ENCODE measurements around the gene TMEM229B. TPM values are rescaled to one million over a fixed set of nuclear protein-coding genes. Genes with fewer than 3 reads are reported as not detected.

The TMEM229B gene
- total RNA-seq, 2 experiments from 2014 or later: 9.9 to 10.0 TPM

DNA sequence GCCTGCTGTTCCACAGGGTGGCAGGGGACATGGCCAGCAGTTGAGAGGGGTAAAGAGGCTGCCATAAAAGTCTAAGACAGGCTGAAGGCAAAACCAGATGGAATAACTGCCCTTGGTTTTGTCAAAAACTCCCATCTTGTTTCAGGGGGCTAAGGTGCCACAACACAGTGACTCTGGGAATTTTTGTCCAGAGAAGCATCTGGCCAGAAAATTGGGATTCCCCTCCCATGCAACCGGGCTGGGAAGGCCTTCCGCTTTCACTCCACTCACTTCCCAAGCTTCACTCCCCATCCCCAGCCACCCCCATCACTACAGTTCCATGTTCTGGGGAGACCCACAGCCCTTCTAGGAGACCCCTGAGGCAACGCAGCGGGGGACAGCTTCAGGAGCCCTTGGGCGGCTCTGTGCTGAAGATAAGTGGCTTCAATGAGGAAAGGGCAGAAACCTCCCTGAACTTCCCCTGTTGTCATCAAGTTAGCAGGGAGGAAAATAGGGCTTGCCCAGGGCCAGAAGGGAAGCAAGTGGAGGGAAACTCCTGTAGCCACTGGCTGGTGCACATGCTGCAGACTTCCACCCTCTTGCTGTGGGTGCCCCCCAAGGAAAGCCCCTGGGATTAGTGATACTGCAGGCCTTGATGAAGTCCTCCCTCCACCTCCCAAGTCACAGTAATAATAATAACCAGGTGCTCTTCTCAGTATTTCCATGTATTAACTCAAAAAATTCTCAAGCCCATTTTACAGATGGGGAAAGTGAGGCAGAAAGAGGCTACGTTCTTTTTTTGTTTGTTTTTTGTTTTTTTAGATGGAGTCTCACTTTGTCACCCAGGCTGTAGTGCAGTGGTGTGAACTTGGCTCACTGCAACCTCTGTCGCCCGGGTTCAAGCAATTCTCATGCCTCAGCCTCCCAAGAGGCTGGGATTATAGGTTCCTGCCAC is 6.0 kb downstream of the TMEM229B start:
- no peak overlapping the region for H3K27ac Mint-ChIP-seq
- no peaks in the 10 kb centered on the region for H3K9me3 Mint-ChIP-seq (ENCODE audit: insufficient read depth)
- H3K36me3 Mint-ChIP-seq (ENCODE audit: low read depth): peaks cover 19% of the 10 kb centered on the region
- H3K4me1 Mint-ChIP-seq (ENCODE audit: low read depth): peaks cover 29% of the 10 kb centered on the region
- H3K4me3 Mint-ChIP-seq: no peak overlapping the region
- ATAC-seq: no peak
- DNase-seq: no peak
- no peaks in the 10 kb centered on the region for H3K27me3 Mint-ChIP-seq (ENCODE audit: low read depth)
- POLR2A ChIA-PET: no interaction called here
- CTCF ChIA-PET: interaction anchor here (2.8 kb wide), 1 partner anchor 16 kb away, joined by 8 read pairs; no protein-coding TSS in a partner anchor

DNA sequence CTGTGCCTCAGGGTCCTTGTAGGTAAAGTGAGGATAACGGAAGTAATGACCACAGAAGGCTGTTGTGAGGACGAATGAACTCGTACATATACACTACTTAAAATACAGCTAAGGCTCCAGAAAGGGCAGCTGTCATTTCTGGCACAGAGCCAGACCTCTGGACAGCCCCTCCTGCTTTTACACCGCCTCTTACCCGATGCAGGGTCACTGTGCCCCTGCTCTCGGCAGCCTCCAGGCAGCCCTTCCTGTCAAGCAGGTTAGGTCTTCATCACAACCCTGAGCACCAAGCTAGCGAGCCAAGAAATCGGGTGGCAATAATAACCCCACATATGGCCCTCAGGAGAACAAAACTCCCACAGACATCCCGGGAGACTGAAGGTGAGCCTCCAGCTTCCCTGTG is 8.5 kb downstream of the TMEM229B start:
- Mint-ChIP-seq H3K9me3 (ENCODE audit: insufficient read depth) (no peaks in the 10 kb centered on the region), H3K36me3 (ENCODE audit: low read depth) (peaks cover under 1% of the 10 kb centered on the region), H3K4me1 (ENCODE audit: low read depth) (peaks cover 12% of the 10 kb centered on the region), H3K27me3 (ENCODE audit: low read depth) (no peaks in the 10 kb centered on the region), H3K4me3 (no peak overlapping the region), H3K27ac (no peak overlapping the region)
- ChIA-PET POLR2A (no interaction called here), CTCF (interaction anchor here (2.8 kb wide), 1 partner anchor 13 kb away, joined by 8 read pairs; no protein-coding TSS in a partner anchor)
- ATAC-seq (no peak), DNase-seq (no peak)

DNA sequence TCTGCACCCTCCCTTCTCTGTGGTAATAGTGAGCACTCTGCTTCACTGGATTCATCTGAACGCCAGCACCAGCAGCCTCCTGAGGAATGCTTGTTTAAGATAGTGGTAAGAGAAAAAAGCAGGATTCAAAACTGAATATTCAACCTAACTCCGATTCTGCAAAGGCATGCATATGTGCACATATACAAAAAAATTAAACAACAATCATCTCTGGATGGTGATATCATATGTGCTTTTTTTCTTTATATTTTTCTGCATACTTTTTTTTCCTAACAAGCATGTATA is 9.8 kb downstream of the TMEM229B start:
- H3K27ac Mint-ChIP-seq: no peak overlapping the region
- H3K36me3 Mint-ChIP-seq (ENCODE audit: low read depth): no peaks in the 10 kb centered on the region
- no peak for ATAC-seq
- DNase-seq: no peak
- peaks cover 12% of the 10 kb centered on the region for H3K4me1 Mint-ChIP-seq (ENCODE audit: low read depth)
- POLR2A ChIA-PET: no interaction called here
- H3K27me3 Mint-ChIP-seq (ENCODE audit: low read depth): no peaks in the 10 kb centered on the region
- H3K4me3 Mint-ChIP-seq: no peak overlapping the region
- no peaks in the 10 kb centered on the region for H3K9me3 Mint-ChIP-seq (ENCODE audit: insufficient read depth)
- CTCF ChIA-PET: no interaction called here

DNA sequence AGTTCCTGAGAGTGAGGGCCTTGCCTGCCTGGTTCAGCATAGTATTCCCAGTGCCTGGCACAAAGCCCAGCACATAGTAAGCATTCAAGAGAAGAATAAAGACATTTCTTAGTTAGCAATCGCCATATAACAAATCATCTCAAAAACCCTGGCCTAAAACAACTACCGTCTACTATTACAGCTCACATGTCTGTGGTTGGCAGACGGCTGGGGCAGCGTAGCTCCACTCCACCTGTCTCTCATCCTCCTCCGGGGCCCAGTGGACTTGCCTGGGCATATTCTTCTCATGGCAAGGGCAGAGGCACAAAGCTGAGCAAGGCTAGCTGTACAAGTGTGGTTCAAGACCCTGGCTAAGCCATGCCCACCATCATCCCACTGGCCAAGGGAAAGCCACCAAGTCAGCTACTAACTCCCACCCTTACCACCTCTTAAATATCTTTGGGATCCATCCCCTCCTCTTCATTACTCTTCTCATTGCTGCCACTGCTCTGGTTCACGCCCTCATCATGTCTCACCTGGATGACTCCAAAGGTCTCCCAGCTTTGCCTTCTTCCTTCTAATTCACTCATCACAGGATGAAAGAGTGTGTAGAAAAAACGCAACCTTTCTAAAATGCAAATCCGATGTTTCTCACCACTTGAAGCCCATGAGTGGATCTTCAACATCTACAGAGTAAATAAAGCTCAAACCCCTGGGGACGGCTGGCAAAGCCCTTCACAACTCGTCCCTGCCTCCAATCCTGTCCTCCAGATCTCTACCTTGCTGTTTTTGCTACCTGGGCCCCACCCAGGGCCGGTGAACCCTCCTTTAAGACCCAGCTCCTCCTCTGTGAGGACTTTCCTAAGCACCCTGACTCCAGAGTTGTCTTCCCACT is 10.4 kb downstream of the TMEM229B start:
- Mint-ChIP-seq H3K4me3 (no peak overlapping the region), H3K4me1 (ENCODE audit: low read depth) (peaks cover 9% of the 10 kb centered on the region), H3K9me3 (ENCODE audit: insufficient read depth) (no peaks in the 10 kb centered on the region), H3K27ac (peak overlapping the region; percentile 2), H3K36me3 (ENCODE audit: low read depth) (no peaks in the 10 kb centered on the region), H3K27me3 (ENCODE audit: low read depth) (no peaks in the 10 kb centered on the region)
- CTCF ChIA-PET: no interaction called here
- DNase-seq (no peak), ATAC-seq (no peak)
- POLR2A ChIA-PET: no interaction called here

DNA sequence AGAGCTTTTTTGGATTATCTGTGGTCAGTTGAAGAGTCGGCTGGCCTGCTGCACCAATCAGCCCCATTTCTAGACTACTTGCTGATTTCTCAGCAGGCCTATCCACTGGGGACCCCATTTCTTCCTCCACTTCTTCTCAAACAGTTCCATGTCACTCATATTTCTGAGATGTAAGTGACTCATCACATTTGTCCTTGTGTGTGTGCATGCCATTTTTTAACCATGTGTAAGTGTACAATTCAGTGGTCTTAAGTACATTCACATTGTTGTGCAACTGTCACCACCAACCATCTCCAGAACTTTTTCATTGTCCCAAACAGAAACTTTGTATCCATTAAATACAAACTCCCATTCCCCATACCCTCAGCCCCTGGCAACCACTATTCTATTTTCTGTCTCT is 14.2 kb downstream of the TMEM229B start:
- Mint-ChIP-seq H3K4me3 (no peak overlapping the region), H3K27ac (no peak overlapping the region), H3K36me3 (ENCODE audit: low read depth) (no peaks in the 10 kb centered on the region), H3K9me3 (ENCODE audit: insufficient read depth) (no peaks in the 10 kb centered on the region), H3K27me3 (ENCODE audit: low read depth) (no peaks in the 10 kb centered on the region), H3K4me1 (ENCODE audit: low read depth) (peaks cover 4% of the 10 kb centered on the region)
- ATAC-seq (no peak), DNase-seq (no peak)
- CTCF ChIA-PET: no interaction called here
- POLR2A ChIA-PET: no interaction called here

DNA sequence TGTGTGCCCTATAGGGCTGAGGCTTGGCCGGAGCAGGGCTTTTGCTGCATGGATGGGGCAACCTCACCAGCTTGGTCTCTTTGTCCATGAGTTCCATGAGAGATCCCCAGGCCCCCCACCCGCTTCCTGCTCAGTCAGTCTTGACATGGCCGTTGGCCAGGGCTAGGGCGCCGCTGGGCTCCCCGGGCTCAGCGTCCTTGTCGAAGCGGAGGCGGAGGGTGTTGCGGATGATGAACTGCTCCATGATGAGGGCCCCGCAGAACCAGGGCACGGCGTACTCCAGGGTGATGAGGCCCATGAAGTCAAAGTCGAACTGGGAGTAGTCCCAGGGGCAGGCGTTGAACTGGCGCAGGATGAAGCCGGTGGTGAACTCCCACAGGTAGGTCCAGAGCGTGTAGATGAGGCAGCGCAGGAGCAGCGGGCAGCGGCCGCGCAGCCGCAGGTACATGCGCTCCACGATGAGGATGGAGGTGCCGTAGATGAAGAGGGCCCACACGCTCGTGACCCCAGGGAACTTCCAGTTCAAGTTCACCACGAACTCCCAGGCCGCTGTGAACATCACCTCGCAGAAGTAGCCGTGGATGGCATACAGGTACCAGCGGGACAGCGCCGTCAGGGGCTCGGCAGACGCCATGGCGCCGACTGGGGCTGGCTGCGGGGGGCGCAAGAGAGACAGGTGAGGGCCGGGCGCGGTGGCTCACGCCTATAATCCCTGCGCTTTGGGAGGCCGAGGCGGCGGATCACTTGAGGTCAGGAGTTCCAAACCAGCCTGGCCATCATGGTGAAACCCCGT is 15.0 kb downstream of the TMEM229B start:
- DNase-seq: no peak
- H3K27ac Mint-ChIP-seq: no peak overlapping the region
- ChIA-PET CTCF (no interaction called here), POLR2A (no interaction called here)
- H3K36me3 Mint-ChIP-seq (ENCODE audit: low read depth): no peaks in the 10 kb centered on the region
- ATAC-seq: no peak
- H3K9me3 Mint-ChIP-seq (ENCODE audit: insufficient read depth): no peaks in the 10 kb centered on the region
- no peak overlapping the region for H3K4me3 Mint-ChIP-seq
- no peaks in the 10 kb centered on the region for H3K27me3 Mint-ChIP-seq (ENCODE audit: low read depth)
- peaks cover 6% of the 10 kb centered on the region for H3K4me1 Mint-ChIP-seq (ENCODE audit: low read depth)

DNA sequence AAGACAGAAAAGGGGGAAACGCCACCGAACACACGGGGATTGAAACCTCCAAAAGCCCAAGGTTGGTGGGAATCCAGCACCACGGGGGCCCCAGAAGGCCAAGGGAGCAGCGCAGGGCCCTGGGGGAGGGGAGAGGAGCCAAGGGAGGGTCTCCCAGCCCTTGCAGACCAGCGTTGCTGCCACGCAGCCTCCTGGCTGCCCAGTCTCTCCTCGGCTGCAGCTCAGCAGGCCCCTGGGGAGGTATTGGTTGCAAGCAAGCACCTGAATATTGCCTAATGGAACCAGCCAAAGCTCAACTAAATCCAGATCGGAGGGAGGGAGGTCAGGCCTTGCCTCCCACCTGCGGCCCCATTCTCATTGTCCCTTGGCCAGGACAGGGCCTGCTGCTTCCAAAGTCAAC is 15.8 kb downstream of the TMEM229B start:
- H3K36me3 Mint-ChIP-seq (ENCODE audit: low read depth): no peaks in the 10 kb centered on the region
- no peak overlapping the region for H3K4me3 Mint-ChIP-seq
- ATAC-seq (no peak), DNase-seq (no peak)
- no peak overlapping the region for H3K27ac Mint-ChIP-seq
- peaks cover 11% of the 10 kb centered on the region for H3K4me1 Mint-ChIP-seq (ENCODE audit: low read depth)
- H3K9me3 Mint-ChIP-seq (ENCODE audit: insufficient read depth): no peaks in the 10 kb centered on the region
- CTCF ChIA-PET: no interaction called here
- H3K27me3 Mint-ChIP-seq (ENCODE audit: low read depth): no peaks in the 10 kb centered on the region
- POLR2A ChIA-PET: no interaction called here

DNA sequence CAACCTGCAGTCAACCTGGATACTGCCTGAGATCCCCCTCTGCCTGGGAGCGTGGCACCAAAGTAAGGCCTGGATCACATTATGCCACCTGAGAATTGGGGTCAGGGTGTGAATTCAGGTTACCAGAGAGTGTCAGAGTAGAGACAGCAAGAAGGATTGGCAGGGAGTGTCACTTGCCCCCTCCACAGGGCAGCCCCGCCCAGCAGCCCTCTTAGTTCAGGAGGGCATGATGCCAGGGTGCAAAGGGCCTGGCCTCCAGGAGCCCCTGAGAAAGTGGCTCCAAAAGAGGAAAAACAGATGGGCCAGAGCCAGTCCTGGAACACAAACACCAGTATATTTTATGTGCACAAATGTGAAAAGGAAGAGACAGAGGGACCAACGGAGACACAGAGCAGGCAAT is 18.6 kb downstream of the TMEM229B start:
- DNase-seq (no peak), ATAC-seq (no peak)
- Mint-ChIP-seq H3K9me3 (ENCODE audit: insufficient read depth) (no peaks in the 10 kb centered on the region), H3K27ac (no peak overlapping the region), H3K4me1 (ENCODE audit: low read depth) (peaks cover 21% of the 10 kb centered on the region), H3K36me3 (ENCODE audit: low read depth) (no peaks in the 10 kb centered on the region), H3K4me3 (no peak overlapping the region), H3K27me3 (ENCODE audit: low read depth) (peaks cover 8% of the 10 kb centered on the region)
- ChIA-PET CTCF (interaction anchor here (1.9 kb wide), 1 partner anchor 101 kb away, joined by 7 read pairs; no protein-coding TSS in a partner anchor), POLR2A (no interaction called here)

DNA sequence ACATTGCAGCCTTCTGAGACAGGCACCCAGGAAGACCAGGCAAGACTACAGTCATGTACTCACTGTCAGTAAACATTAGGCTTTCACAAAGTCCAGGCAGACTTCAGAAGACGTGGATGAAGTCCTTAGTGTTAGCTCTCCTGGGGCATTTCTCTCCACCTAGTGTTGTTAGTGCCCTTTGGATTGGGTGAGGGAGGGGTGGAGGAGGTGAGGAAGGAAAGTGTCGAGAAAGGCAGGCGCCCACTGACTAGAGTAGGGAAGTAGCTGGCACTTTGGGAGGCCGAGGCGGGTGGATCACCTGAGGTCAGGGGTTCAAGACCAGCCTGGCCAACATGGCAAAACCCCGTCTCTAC is 20.2 kb downstream of the TMEM229B start:
- Mint-ChIP-seq H3K27me3 (ENCODE audit: low read depth) (peaks cover 10% of the 10 kb centered on the region), H3K9me3 (ENCODE audit: insufficient read depth) (no peaks in the 10 kb centered on the region), H3K36me3 (ENCODE audit: low read depth) (no peaks in the 10 kb centered on the region), H3K27ac (no peak overlapping the region), H3K4me1 (ENCODE audit: low read depth) (peaks cover 35% of the 10 kb centered on the region), H3K4me3 (no peak overlapping the region)
- ChIA-PET POLR2A (no interaction called here), CTCF (interaction anchor here (1.9 kb wide), 1 partner anchor 103 kb away, joined by 7 read pairs; no protein-coding TSS in a partner anchor)
- ATAC-seq: no peak
- DNase-seq: no peak

DNA sequence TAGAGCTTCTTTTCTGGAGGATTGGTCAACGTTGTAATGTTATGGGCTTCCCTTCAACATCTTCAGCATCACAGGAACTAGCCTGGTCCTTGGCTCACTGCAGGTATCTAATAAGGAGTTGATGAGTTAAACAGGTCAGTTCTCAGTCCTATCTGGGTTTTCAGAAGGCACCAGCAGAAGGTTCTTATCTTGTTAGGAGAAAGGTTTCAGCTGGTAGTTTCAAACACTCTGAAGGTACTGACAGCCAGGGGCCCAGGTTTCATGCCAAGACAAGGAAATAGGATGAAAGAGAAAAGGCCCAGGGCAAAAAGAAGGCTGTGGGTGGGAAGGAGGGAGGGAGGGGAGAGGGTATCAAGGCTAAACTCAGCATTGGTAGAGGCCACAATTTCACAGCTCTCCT is 21.4 kb downstream of the TMEM229B start:
- ATAC-seq: no peak
- CTCF ChIA-PET: interaction anchor here (0.7 to 2.1 kb wide), 9 partner anchors 14 to 237 kb away, joined by 3 to 8 read pairs (median 5); partner anchors contain the start of gene TMEM229B
- H3K4me1 Mint-ChIP-seq (ENCODE audit: low read depth): peaks cover 35% of the 10 kb centered on the region
- H3K4me3 Mint-ChIP-seq: no peak overlapping the region
- no peaks in the 10 kb centered on the region for H3K36me3 Mint-ChIP-seq (ENCODE audit: low read depth)
- peaks cover 10% of the 10 kb centered on the region for H3K27me3 Mint-ChIP-seq (ENCODE audit: low read depth)
- DNase-seq: no peak
- no peaks in the 10 kb centered on the region for H3K9me3 Mint-ChIP-seq (ENCODE audit: insufficient read depth)
- no peak overlapping the region for H3K27ac Mint-ChIP-seq
- POLR2A ChIA-PET: no interaction called here

DNA sequence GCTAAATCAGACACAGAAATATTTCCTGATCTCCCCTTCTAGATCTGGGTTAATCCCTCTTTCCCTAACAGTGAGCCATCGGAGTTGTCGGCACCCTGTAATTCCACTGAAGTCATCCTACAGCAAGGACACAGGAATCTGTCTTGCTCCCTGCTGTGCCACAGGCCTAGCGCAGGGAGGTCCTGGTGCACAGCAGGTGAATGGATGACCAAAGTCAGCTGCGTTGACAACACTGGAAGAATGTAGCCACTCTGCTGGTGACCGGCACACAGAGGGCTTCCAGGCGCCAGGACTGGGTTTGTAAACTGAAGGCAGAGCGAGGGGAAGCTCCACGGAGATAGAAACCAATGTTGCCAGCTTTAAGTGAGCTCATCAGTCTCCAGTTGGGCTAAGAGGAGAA is 23.6 kb downstream of the TMEM229B start:
- ChIA-PET POLR2A (no interaction called here), CTCF (interaction anchor here (0.7 to 2.8 kb wide), 5 partner anchors 22 to 106 kb away, joined by 3 to 11 read pairs (median 4); partner anchors contain the start of gene TMEM229B)
- Mint-ChIP-seq H3K9me3 (ENCODE audit: insufficient read depth) (no peaks in the 10 kb centered on the region), H3K36me3 (ENCODE audit: low read depth) (no peaks in the 10 kb centered on the region), H3K27me3 (ENCODE audit: low read depth) (peaks cover 15% of the 10 kb centered on the region), H3K27ac (no peak overlapping the region), H3K4me1 (ENCODE audit: low read depth) (peaks cover 35% of the 10 kb centered on the region), H3K4me3 (no peak overlapping the region)
- ATAC-seq (no peak), DNase-seq (no peak)

All from activated CD8-positive, alpha-beta T cell treated with anti-CD3 and anti-CD28 coated beads, Interleukin-2, amount 10 ng/mL, durations not matched to agents 7 days and 5 days (primary cell).